ENCODE data around the gene VIM. TPM values are rescaled to one million over a fixed set of nuclear protein-coding genes. Genes with fewer than 3 reads are reported as not detected.
A peak's percentile ranks its signal among the peaks of the same experiment; 100 is the strongest.
"Not testable (repeated sequence)": the region's sequence is repeated elsewhere in the genome, so short reads cannot be mapped to it uniquely, and the experiment has no call there.

Gene VIM
- total and polyA plus RNA-seq, 9 donors = 2,090 to 3,715 (median 2,608) TPM

DNA sequence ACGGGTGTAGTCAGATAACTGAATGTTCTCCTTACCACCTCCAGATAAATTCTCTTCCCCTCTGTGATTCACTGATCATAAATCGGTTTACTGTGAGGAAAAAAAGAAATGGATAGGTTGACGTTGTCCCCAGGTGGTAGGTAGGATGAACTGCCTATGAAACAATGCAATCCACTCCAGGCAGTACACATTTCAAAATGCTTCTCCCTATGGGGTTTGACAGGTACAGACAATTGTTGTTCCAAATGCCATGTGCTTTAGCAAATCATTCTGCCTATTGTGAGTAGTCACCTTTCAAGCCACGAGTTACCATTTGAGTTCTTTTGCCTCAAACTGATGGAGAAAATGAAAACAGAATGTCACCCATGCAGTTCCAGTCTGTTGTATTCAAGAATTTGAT lies 21.8 kb downstream of the VIM start:
- no peak overlapping the region for H3K4me3 ChIP-seq (ENCODE audit: low read length)
- H3K9me3 ChIP-seq (replicated peaks; ENCODE audit: control insufficient read depth, low read depth, low read length) = no peaks in the 10 kb centered on the region
- no peaks in the 10 kb centered on the region for H3K4me1 ChIP-seq (ENCODE audit: control insufficient read depth, insufficient read depth, low read length)
- H3K27me3 ChIP-seq (ENCODE audit: control insufficient read depth, insufficient read depth, low read length) = no peaks in the 10 kb centered on the region
- 60% methylated on average over 1 of the region's 4 CpGs for WGBS (ENCODE audit: insufficient coverage)
- H3K36me3 ChIP-seq (ENCODE audit: control insufficient read depth, insufficient read depth, low read length) = no peaks in the 10 kb centered on the region
- DNase-seq = no peak
- H3K27ac ChIP-seq (ENCODE audit: low read length) = no peak overlapping the region

DNA sequence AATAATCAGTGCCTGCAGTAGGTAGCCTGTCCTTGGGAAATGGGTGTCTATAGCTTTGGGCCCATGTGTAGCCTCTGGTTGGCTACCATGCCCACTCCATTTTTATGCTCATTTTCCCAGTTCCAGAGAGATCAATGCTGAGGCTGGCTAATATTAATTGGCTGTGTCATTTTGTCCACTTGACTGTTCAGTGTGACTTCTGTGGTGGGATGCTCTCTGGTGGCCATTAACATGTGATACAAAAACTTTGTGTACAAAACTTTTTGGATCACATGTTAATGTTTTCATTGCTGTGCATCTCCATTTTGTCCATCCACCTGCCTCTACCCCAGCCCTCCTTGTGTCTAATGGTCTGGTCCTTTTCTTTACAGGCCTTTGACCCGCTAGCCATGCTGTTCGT lies 22.7 kb downstream of the VIM start:
- Histone ChIP-seq H3K9me3 (replicated peaks; ENCODE audit: control insufficient read depth, low read depth, low read length) (no peaks in the 10 kb centered on the region), H3K36me3 (ENCODE audit: control insufficient read depth, insufficient read depth, low read length) (no peaks in the 10 kb centered on the region), H3K4me1 (ENCODE audit: control insufficient read depth, insufficient read depth, low read length) (no peaks in the 10 kb centered on the region), H3K27ac (ENCODE audit: low read length) (no peak overlapping the region), H3K4me3 (ENCODE audit: low read length) (no peak overlapping the region), H3K27me3 (ENCODE audit: control insufficient read depth, insufficient read depth, low read length) (no peaks in the 10 kb centered on the region)
- 96% methylated on average over 2 of the region's 2 CpGs for WGBS (ENCODE audit: insufficient coverage)
- DNase-seq = peak; percentile 38

DNA sequence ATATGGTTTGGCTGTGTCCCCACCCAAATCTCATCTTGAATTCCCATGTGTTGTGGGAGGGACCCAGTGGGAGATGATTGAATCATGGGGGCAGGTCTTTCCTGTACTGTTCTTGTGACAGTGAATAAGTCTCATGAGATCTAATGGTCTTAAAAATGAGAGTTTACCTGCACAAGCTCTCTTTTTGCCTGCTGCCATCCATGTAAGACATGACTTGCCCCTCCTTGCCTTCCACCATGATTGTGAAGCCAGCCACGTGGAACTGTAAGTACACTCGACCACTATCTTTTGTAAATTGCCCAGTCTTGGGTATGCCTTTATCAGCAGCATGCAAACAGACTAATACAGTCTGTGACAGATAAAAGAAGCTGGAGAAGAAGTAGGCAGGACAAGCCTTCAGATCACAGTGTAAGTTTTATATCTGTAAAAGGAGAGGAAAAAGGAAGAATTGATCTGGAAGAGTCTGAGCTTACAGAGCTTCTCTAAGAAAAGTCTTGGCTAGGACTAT lies 26.6 kb downstream of the VIM start:
- H3K36me3 ChIP-seq (ENCODE audit: control insufficient read depth, insufficient read depth, low read length) = not testable (repeated sequence)
- 90% methylated on average over 2 of the region's 2 CpGs for WGBS (ENCODE audit: insufficient coverage)

DNA sequence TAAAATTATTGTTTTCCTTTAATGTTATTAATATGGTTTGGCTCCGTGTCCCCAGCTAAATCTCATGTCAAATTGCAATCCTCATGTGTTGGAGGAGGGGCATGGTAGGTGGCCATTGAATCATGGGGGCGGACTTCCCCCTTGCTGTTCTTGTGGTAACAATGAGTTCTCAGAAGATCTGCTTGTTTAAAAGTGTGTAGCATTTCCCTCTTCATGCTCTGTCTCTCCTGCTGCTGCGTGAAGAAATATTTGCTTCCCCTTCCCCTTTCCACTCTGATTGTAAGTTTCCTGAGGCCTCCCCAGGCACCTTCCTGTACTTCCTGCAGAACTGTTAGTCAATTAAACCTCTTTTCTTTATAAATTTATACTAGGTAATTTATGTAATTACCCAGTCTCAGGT lies 27.5 kb downstream of the VIM start:
- no CpG with 5 or more reads among the region's 3 CpGs for WGBS (ENCODE audit: insufficient coverage)
- Histone ChIP-seq H3K27me3 (ENCODE audit: control insufficient read depth, insufficient read depth, low read length) (no peaks in the 10 kb centered on the region), H3K36me3 (ENCODE audit: control insufficient read depth, insufficient read depth, low read length) (no peaks in the 10 kb centered on the region), H3K27ac (ENCODE audit: low read length) (no peak overlapping the region), H3K4me1 (ENCODE audit: control insufficient read depth, insufficient read depth, low read length) (no peaks in the 10 kb centered on the region), H3K9me3 (replicated peaks; ENCODE audit: control insufficient read depth, low read depth, low read length) (no peaks in the 10 kb centered on the region), H3K4me3 (ENCODE audit: low read length) (no peak overlapping the region)
- no peak for DNase-seq

More for the DNA sequence above, 26.6 kb downstream of the VIM start:
- not testable (repeated sequence) for H3K27ac ChIP-seq (ENCODE audit: low read length); H3K27me3 ChIP-seq (ENCODE audit: control insufficient read depth, insufficient read depth, low read length); H3K9me3 ChIP-seq (replicated peaks; ENCODE audit: control insufficient read depth, low read depth, low read length); H3K4me3 ChIP-seq (ENCODE audit: low read length); DNase-seq; H3K4me1 ChIP-seq (ENCODE audit: control insufficient read depth, insufficient read depth, low read length)

DNA sequence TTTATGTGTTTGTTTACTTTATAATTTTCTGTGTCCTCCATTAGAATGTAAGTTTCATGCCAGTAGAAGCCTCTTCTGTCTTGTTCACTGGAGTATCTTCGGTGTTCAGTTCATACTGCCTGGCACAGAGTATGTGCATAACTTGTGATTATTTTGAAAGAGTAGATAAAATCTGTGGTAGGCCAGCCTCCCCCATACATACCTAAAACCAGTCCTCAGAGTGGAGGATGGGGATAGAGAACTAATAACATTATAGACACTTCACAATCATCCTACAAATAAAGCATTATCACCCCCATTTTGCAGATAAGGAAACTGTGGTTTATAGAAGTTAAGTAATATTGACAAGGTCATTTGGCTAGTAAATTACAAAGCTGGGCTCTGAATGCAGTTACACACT lies 28.0 kb downstream of the VIM start:
- WGBS (ENCODE audit: insufficient coverage) = no CpG with 5 or more reads among the region's 1 CpG
- Histone ChIP-seq H3K4me3 (ENCODE audit: low read length) (no peak overlapping the region), H3K4me1 (ENCODE audit: control insufficient read depth, insufficient read depth, low read length) (no peaks in the 10 kb centered on the region), H3K27ac (ENCODE audit: low read length) (no peak overlapping the region), H3K9me3 (replicated peaks; ENCODE audit: control insufficient read depth, low read depth, low read length) (no peaks in the 10 kb centered on the region), H3K36me3 (ENCODE audit: control insufficient read depth, insufficient read depth, low read length) (no peaks in the 10 kb centered on the region), H3K27me3 (ENCODE audit: control insufficient read depth, insufficient read depth, low read length) (no peaks in the 10 kb centered on the region)
- DNase-seq = no peak

DNA sequence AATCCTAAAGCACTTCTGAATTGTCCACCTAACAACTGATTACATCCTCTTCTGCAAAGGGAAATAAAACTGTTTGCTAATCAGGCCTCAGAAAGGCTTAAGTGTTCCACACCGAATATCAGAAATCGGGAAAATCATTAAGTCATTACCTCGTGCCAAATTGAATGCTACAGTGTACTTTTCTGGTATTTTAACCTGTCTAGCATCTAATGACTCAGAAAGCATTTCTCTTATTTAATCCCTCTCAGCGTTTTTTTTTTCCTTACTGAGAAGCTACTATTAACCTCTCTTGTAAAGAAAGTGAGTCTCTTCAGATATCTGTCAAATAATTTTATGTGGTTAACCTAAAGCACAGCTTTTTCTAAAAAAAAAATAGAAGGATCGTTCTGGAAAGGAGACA lies 28.6 kb downstream of the VIM start:
- Histone ChIP-seq H3K36me3 (ENCODE audit: control insufficient read depth, insufficient read depth, low read length) (no peaks in the 10 kb centered on the region), H3K27me3 (ENCODE audit: control insufficient read depth, insufficient read depth, low read length) (no peaks in the 10 kb centered on the region), H3K4me3 (ENCODE audit: low read length) (no peak overlapping the region), H3K9me3 (replicated peaks; ENCODE audit: control insufficient read depth, low read depth, low read length) (peaks cover under 1% of the 10 kb centered on the region), H3K4me1 (ENCODE audit: control insufficient read depth, insufficient read depth, low read length) (no peaks in the 10 kb centered on the region), H3K27ac (ENCODE audit: low read length) (no peak overlapping the region)
- WGBS (ENCODE audit: insufficient coverage) = 67% methylated on average over 1 of the region's 5 CpGs
- no peak for DNase-seq

DNA sequence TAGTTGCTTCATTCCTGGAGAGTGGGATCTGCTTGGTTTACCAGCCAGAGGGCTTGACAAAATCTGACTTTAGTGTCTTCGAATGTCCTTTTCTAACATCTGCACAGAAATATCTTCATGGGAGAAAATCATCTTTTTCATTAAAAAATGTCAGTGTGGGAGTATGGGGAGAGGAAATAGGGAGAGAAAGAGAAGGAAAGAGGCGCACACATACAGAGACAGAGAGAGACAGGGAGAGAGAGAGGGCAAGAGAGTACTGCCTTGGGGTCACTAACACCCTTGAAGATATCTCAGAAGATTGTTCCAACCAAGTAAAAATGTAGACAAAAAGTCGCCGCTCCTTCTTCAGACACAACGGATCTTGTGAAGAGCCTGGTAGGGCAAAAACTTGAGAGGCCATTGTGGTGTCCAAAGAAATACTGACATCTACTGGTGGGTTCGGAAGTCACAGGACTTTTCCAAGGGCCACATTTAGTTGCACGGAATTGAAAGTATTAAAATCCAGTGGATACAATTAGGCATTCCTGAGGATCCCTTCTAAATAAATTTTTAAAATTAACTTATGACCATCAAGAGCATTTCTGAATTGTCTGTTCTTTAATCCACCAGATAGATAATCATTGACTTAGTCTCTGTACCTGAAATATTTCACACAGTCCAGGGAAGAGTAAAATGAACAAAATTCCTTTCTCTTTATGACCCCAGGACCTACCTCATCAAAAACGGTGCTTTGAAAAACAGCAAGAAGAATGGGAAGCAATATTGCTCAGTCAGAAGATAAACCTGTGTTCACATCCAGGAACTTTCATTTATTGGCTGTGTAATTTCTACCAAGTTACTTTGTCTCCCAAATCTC lies 29.7 kb downstream of the VIM start:
- DNase-seq = peak; percentile 88
- H3K27ac ChIP-seq (ENCODE audit: low read length) = no peak overlapping the region

DNA sequence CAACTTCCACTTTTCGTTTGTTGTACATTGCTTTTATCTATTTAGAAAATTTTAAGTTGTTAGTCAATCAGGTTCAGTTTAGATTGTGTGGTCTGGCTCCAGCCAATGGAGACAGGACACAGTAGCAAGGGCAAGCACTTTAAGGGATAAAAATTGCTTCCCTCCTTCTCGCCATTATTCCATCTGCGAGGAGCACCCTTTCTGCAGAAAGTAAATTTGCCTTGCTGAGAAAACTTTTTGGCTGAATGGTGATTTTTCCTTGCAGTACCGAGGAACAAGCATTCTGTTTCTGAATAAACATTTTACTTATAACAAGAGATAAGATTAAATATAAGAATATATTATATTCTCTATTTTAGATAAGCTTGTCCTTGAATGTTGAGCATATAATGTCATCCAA lies 34.5 kb downstream of the VIM start:
- Histone ChIP-seq H3K9me3 (replicated peaks; ENCODE audit: control insufficient read depth, low read depth, low read length) (peaks cover 25% of the 10 kb centered on the region), H3K27ac (ENCODE audit: low read length) (no peak overlapping the region)
- WGBS (ENCODE audit: insufficient coverage) = no CpG with 5 or more reads among the region's 4 CpGs

More for the DNA sequence above, 29.7 kb downstream of the VIM start:
- Histone ChIP-seq H3K9me3 (replicated peaks; ENCODE audit: control insufficient read depth, low read depth, low read length) (peaks cover 11% of the 10 kb centered on the region), H3K27me3 (ENCODE audit: control insufficient read depth, insufficient read depth, low read length) (no peaks in the 10 kb centered on the region), H3K36me3 (ENCODE audit: control insufficient read depth, insufficient read depth, low read length) (no peaks in the 10 kb centered on the region), H3K4me3 (ENCODE audit: low read length) (no peak overlapping the region), H3K4me1 (ENCODE audit: control insufficient read depth, insufficient read depth, low read length) (no peaks in the 10 kb centered on the region)
- 20% methylated on average over 1 of the region's 8 CpGs for WGBS (ENCODE audit: insufficient coverage)

DNA sequence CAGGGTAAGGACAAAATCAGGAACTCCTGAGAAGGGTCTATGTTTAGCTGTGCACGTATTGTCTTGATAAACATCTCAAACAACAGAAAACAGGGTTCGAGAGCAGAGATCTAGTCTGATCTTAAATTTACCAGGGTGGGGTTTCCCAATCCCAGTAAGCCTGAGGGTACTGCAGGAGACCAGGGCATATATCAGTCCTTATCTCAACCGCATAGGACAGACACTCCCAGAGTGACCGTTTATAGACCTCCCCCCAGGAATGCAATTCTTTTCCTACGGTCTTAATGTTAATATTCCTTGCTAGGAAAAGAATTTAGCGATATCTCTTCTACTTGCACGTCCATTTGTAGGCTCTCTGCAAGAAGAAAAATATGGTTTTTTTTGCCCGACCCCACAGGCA lies 35.5 kb downstream of the VIM start:
- no peak overlapping the region for H3K27ac ChIP-seq (ENCODE audit: low read length)
- no peaks in the 10 kb centered on the region for H3K27me3 ChIP-seq (ENCODE audit: control insufficient read depth, insufficient read depth, low read length)
- no CpG with 5 or more reads among the region's 8 CpGs for WGBS (ENCODE audit: insufficient coverage)
- DNase-seq = no peak
- H3K4me3 ChIP-seq (ENCODE audit: low read length) = no peak overlapping the region
- H3K36me3 ChIP-seq (ENCODE audit: control insufficient read depth, insufficient read depth, low read length) = no peaks in the 10 kb centered on the region
- H3K4me1 ChIP-seq (ENCODE audit: control insufficient read depth, insufficient read depth, low read length) = no peaks in the 10 kb centered on the region
- peaks cover 25% of the 10 kb centered on the region for H3K9me3 ChIP-seq (replicated peaks; ENCODE audit: control insufficient read depth, low read depth, low read length)

More for the DNA sequence above, 34.5 kb downstream of the VIM start:
- Histone ChIP-seq H3K36me3 (ENCODE audit: control insufficient read depth, insufficient read depth, low read length) (no peaks in the 10 kb centered on the region), H3K4me3 (ENCODE audit: low read length) (no peak overlapping the region), H3K4me1 (ENCODE audit: control insufficient read depth, insufficient read depth, low read length) (no peaks in the 10 kb centered on the region), H3K27me3 (ENCODE audit: control insufficient read depth, insufficient read depth, low read length) (no peaks in the 10 kb centered on the region)
- no peak for DNase-seq

DNA sequence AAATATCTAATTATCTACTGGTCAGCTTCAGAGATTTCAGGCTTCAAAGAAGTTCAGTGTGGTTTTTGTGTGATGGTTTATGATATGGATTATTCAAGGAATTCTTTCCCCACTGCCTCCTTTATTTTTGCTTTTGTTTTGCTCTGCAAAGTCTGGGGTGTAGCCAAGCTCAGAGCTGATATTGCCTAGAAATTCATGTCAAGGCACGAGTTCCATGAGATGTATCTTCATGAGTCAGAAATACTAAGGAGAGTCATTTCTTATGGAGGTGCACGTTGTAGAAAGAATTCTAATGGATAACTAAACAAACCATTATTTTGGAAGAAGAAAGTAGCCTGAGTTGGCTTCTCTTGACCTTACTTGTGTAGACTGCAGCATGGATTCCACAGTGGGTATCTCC lies 37.4 kb downstream of the VIM start:
- Histone ChIP-seq H3K27ac (ENCODE audit: low read length) (no peak overlapping the region), H3K4me3 (ENCODE audit: low read length) (no peak overlapping the region), H3K4me1 (ENCODE audit: control insufficient read depth, insufficient read depth, low read length) (no peaks in the 10 kb centered on the region), H3K27me3 (ENCODE audit: control insufficient read depth, insufficient read depth, low read length) (no peaks in the 10 kb centered on the region), H3K36me3 (ENCODE audit: control insufficient read depth, insufficient read depth, low read length) (no peaks in the 10 kb centered on the region), H3K9me3 (replicated peaks; ENCODE audit: control insufficient read depth, low read depth, low read length) (peaks cover 25% of the 10 kb centered on the region)
- no peak for DNase-seq
- WGBS (ENCODE audit: insufficient coverage) = no CpG with 5 or more reads among the region's 2 CpGs
